ENCODE data around the gene CXorf58.

The CXorf58 gene

DNA sequence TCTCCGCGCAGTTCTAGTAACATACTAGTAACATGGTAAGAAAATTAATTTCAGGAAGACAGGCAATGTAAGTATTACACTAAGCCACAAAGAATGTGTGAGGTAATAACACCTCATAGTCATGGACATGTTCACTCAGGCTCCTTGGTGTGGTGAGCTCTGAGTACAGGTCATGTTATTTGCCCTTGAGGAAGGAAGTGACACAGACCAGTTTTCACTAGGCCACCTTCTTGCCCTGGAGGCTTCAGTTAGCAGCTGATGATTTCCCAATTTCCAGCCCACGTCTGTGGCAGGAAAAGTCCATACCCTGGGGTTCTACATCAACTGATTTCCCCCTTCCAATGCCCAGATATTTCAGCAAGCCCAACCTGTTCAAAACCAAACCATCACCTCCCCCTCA lies 6.7 kb upstream of the CXorf58 start:
- Histone ChIP-seq H2BK5ac (ENCODE audit: low read depth, low read length, poor library complexity, severe bottlenecking) (peak overlapping the region; percentile 44), H3K36me3 (ENCODE audit: control insufficient read depth in 1 of 2, insufficient read depth in 2 of 2, low read depth in 1 of 2, low read length in 2 of 2) (no peaks in the 10 kb centered on the region), H3K9me3 (ENCODE audit: control insufficient read depth, low read length) (no peaks in the 10 kb centered on the region), H3K18ac (ENCODE audit: low read depth in 1 of 2, low read length in 2 of 2) (peak overlapping the region in 1 of 2 experiments; percentile 33), H3K4me1 (ENCODE audit: control insufficient read depth, insufficient read depth, low read depth, low read length) (peaks cover 6% of the 10 kb centered on the region), H3K79me1 (replicated peaks; ENCODE audit: low read length, poor library complexity, severe bottlenecking) (peaks cover 1% of the 10 kb centered on the region), H2BK15ac (ENCODE audit: low read depth, poor library complexity, severe bottlenecking) (no peak overlapping the region), H3K14ac (ENCODE audit: low read length in 2 of 2) (no peak overlapping the region), H4K8ac (ENCODE audit: low read length) (no peak overlapping the region), H3K9ac (ENCODE audit: low read length) (peak overlapping the region; percentile 41), H3K27me3 (ENCODE audit: control insufficient read depth in 1 of 2, insufficient read depth in 1 of 2, low read length in 2 of 2) (no peaks in the 10 kb centered on the region), H2BK12ac (ENCODE audit: low read length in 2 of 2) (peak overlapping the region in 1 of 2 experiments; percentile 11), H3K4me3 (ENCODE audit: insufficient read depth in 1 of 2, low read depth in 1 of 2, low read length in 2 of 2) (no peak overlapping the region), H2AFZ (ENCODE audit: low read depth, low read length) (no peak overlapping the region), H3K23ac (ENCODE audit: low read length in 2 of 2) (no peak overlapping the region), H3K4me2 (ENCODE audit: low read length, poor library complexity, severe bottlenecking) (no peak overlapping the region), H2BK120ac (ENCODE audit: low read depth, low read length) (peak overlapping the region; percentile 19), H4K91ac (ENCODE audit: low read length) (no peak overlapping the region), H3K27ac (ENCODE audit: low read length, poor library complexity, severe bottlenecking) (peak overlapping the region; percentile 81), H2AK5ac (ENCODE audit: low read length, severe bottlenecking) (no peak overlapping the region), H3K4ac (ENCODE audit: low read depth in 1 of 2, low read length in 2 of 2) (no peak overlapping the region)
- WGBS, result 0% methylated on average over 1 of the region's 3 CpGs
- peak; percentile 87 for DNase-seq

DNA sequence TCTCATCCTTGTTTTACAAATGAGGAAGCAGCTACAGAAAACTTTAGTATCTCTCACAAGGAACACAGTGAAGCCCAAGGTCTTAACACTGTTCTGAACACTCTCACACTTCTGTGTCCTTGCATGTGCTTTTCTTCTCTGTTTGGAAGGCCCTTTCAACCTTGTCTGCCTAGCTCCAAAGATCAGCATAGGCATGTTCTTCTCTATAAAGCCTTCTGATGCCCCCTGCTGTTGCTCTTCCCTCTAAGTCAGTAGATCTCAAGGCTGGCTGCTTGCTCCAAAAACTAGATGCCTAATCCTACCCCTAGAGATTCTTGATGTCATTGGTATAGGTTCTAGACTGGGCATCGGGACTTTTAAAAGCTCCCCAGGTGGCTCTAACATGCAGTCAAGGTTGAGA lies 6.0 kb upstream of the CXorf58 start:
- H3K14ac ChIP-seq (ENCODE audit: low read length in 2 of 2), result no peak overlapping the region
- peak overlapping the region in 1 of 2 experiments; percentile 37 for H3K4ac ChIP-seq (ENCODE audit: low read depth in 1 of 2, low read length in 2 of 2)
- H3K9ac ChIP-seq (ENCODE audit: low read length), result peak overlapping the region; percentile 57
- H4K8ac ChIP-seq (ENCODE audit: low read length), result no peak overlapping the region
- no peaks in the 10 kb centered on the region for H3K9me3 ChIP-seq (ENCODE audit: control insufficient read depth, low read length)
- WGBS, result 53% methylated on average over 1 of the region's 1 CpG
- no peak overlapping the region for H2BK12ac ChIP-seq (ENCODE audit: low read length in 2 of 2)
- H3K23ac ChIP-seq (ENCODE audit: low read length in 2 of 2), result no peak overlapping the region
- no peak overlapping the region for H2AK5ac ChIP-seq (ENCODE audit: low read length, severe bottlenecking)
- H3K4me2 ChIP-seq (ENCODE audit: low read length, poor library complexity, severe bottlenecking), result no peak overlapping the region
- H3K18ac ChIP-seq (ENCODE audit: low read depth in 1 of 2, low read length in 2 of 2), result no peak overlapping the region
- H2AFZ ChIP-seq (ENCODE audit: low read depth, low read length), result no peak overlapping the region
- H4K91ac ChIP-seq (ENCODE audit: low read length), result no peak overlapping the region
- H3K27me3 ChIP-seq (ENCODE audit: control insufficient read depth in 1 of 2, insufficient read depth in 1 of 2, low read length in 2 of 2), result no peaks in the 10 kb centered on the region
- no peak overlapping the region for H2BK120ac ChIP-seq (ENCODE audit: low read depth, low read length)
- H3K79me1 ChIP-seq (replicated peaks; ENCODE audit: low read length, poor library complexity, severe bottlenecking), result peaks cover 1% of the 10 kb centered on the region
- H2BK15ac ChIP-seq (ENCODE audit: low read depth, poor library complexity, severe bottlenecking), result no peak overlapping the region
- peaks cover 6% of the 10 kb centered on the region for H3K4me1 ChIP-seq (ENCODE audit: control insufficient read depth, insufficient read depth, low read depth, low read length)
- peak overlapping the region; percentile 81 for H3K27ac ChIP-seq (ENCODE audit: low read length, poor library complexity, severe bottlenecking)
- H2BK5ac ChIP-seq (ENCODE audit: low read depth, low read length, poor library complexity, severe bottlenecking), result no peak overlapping the region
- no peak overlapping the region for H3K4me3 ChIP-seq (ENCODE audit: insufficient read depth in 1 of 2, low read depth in 1 of 2, low read length in 2 of 2)
- peak; percentile 84 for DNase-seq
- no peaks in the 10 kb centered on the region for H3K36me3 ChIP-seq (ENCODE audit: control insufficient read depth in 1 of 2, insufficient read depth in 2 of 2, low read depth in 1 of 2, low read length in 2 of 2)

DNA sequence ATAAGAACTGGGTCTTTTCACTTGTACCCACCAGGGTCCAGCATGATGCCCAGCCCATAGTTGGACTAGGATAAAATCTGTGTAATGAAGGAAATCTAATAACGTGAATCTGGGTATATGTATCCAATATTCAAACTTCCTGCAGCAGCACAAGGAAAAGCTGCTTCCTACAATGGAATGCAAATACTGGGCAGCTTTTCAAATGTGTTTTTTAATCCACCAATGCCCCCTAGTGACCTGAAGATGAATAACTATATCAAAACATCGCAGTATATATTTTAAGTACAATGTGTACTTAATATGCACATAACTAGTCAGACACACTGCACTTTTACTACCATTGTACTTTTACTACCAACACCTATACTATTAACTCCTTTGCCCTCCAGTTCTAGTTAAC lies 5.4 kb upstream of the CXorf58 start:
- Histone ChIP-seq H2BK12ac (ENCODE audit: low read length in 2 of 2) (no peak overlapping the region), H4K8ac (ENCODE audit: low read length) (no peak overlapping the region), H4K91ac (ENCODE audit: low read length) (no peak overlapping the region), H3K4me1 (ENCODE audit: control insufficient read depth, insufficient read depth, low read depth, low read length) (peaks cover 6% of the 10 kb centered on the region), H3K23ac (ENCODE audit: low read length in 2 of 2) (no peak overlapping the region), H3K14ac (ENCODE audit: low read length in 2 of 2) (no peak overlapping the region), H3K9me3 (ENCODE audit: control insufficient read depth, low read length) (no peaks in the 10 kb centered on the region), H2BK5ac (ENCODE audit: low read depth, low read length, poor library complexity, severe bottlenecking) (no peak overlapping the region), H3K4me3 (ENCODE audit: insufficient read depth in 1 of 2, low read depth in 1 of 2, low read length in 2 of 2) (no peak overlapping the region), H2AFZ (ENCODE audit: low read depth, low read length) (no peak overlapping the region), H2AK5ac (ENCODE audit: low read length, severe bottlenecking) (no peak overlapping the region), H3K27me3 (ENCODE audit: control insufficient read depth in 1 of 2, insufficient read depth in 1 of 2, low read length in 2 of 2) (no peaks in the 10 kb centered on the region), H3K4ac (ENCODE audit: low read depth in 1 of 2, low read length in 2 of 2) (no peak overlapping the region), H3K79me1 (replicated peaks; ENCODE audit: low read length, poor library complexity, severe bottlenecking) (peaks cover 1% of the 10 kb centered on the region), H2BK120ac (ENCODE audit: low read depth, low read length) (no peak overlapping the region), H3K4me2 (ENCODE audit: low read length, poor library complexity, severe bottlenecking) (no peak overlapping the region), H2BK15ac (ENCODE audit: low read depth, poor library complexity, severe bottlenecking) (no peak overlapping the region), H3K18ac (ENCODE audit: low read depth in 1 of 2, low read length in 2 of 2) (no peak overlapping the region), H3K27ac (ENCODE audit: low read length, poor library complexity, severe bottlenecking) (no peak overlapping the region), H3K36me3 (ENCODE audit: control insufficient read depth in 1 of 2, insufficient read depth in 2 of 2, low read depth in 1 of 2, low read length in 2 of 2) (no peaks in the 10 kb centered on the region), H3K9ac (ENCODE audit: low read length) (peak overlapping the region; percentile 57)
- DNase-seq, result peak; percentile 65
- WGBS, result no CpG with 5 or more reads among the region's 2 CpGs

DNA sequence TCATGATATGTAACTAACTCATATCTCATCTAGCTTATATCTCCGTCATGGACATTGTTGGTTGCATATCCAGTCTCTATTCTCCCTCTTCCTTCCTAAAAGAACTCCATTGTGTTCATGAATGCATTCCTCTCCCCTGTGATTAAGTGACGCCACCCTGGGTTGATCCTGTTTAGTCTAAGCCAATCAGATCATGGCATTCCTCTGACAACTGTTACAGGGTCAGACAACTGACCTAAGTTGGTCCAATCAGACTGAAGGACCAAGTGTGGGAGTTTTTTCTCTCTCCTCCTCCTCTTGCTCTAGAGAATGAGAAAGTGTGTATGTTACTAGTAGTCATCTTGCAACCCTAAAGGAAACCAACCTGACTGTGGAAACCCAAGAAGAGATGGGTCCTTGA lies 3.7 kb upstream of the CXorf58 start:
- Histone ChIP-seq H3K18ac (ENCODE audit: low read depth in 1 of 2, low read length in 2 of 2) (no peak overlapping the region), H3K4me3 (ENCODE audit: insufficient read depth in 1 of 2, low read depth in 1 of 2, low read length in 2 of 2) (no peak overlapping the region), H2BK120ac (ENCODE audit: low read depth, low read length) (no peak overlapping the region), H3K36me3 (ENCODE audit: control insufficient read depth in 1 of 2, insufficient read depth in 2 of 2, low read depth in 1 of 2, low read length in 2 of 2) (no peaks in the 10 kb centered on the region), H3K9me3 (ENCODE audit: control insufficient read depth, low read length) (no peaks in the 10 kb centered on the region), H3K27ac (ENCODE audit: low read length, poor library complexity, severe bottlenecking) (no peak overlapping the region), H3K4me2 (ENCODE audit: low read length, poor library complexity, severe bottlenecking) (no peak overlapping the region), H3K14ac (ENCODE audit: low read length in 2 of 2) (no peak overlapping the region), H3K4ac (ENCODE audit: low read depth in 1 of 2, low read length in 2 of 2) (no peak overlapping the region), H3K9ac (ENCODE audit: low read length) (peak overlapping the region; percentile 19), H4K91ac (ENCODE audit: low read length) (no peak overlapping the region), H3K4me1 (ENCODE audit: control insufficient read depth, insufficient read depth, low read depth, low read length) (peaks cover 4% of the 10 kb centered on the region), H2BK5ac (ENCODE audit: low read depth, low read length, poor library complexity, severe bottlenecking) (no peak overlapping the region), H3K79me1 (replicated peaks; ENCODE audit: low read length, poor library complexity, severe bottlenecking) (peaks cover 1% of the 10 kb centered on the region), H2BK15ac (ENCODE audit: low read depth, poor library complexity, severe bottlenecking) (no peak overlapping the region), H2AFZ (ENCODE audit: low read depth, low read length) (no peak overlapping the region), H4K8ac (ENCODE audit: low read length) (no peak overlapping the region), H3K27me3 (ENCODE audit: control insufficient read depth in 1 of 2, insufficient read depth in 1 of 2, low read length in 2 of 2) (no peaks in the 10 kb centered on the region), H2AK5ac (ENCODE audit: low read length, severe bottlenecking) (no peak overlapping the region), H3K23ac (ENCODE audit: low read length in 2 of 2) (no peak overlapping the region), H2BK12ac (ENCODE audit: low read length in 2 of 2) (no peak overlapping the region)
- peak; percentile 48 for DNase-seq
- 86% methylated on average over 2 of the region's 2 CpGs for WGBS
